HCT116 (cell line): ENCODE results near the gene SPATA33. TPM values are rescaled to one million over a fixed set of nuclear protein-coding genes. Genes with fewer than 3 reads are reported as not detected.

Source experiments
- ATAC-seq: fragments of 200-7000 bp; cut with Tn5 transposase; 2 replicates; pipeline ENCODE4 v1.9.1; 2020; ENCODE audit warnings: mild to moderate bottlenecking, moderate library complexity
- BruUV-seq: library from RNA; stranded (reverse); fragments of 400-500 nt; replicated peaks from 2 replicates; lab custom pipeline; 2021; lab: Mats Ljungman, UMichigan
- CTCF ChIA-PET: fragments of 300-600 bp; sonication (Branson Sonifier 250); formaldehyde crosslinking; loops from one replicate; lab custom pipeline; 2021; ENCODE audit warnings: antibody characterized with exemption; lab: Charles Lee
- POLR2A ChIA-PET: fragments of 300-600, 350-600 bp; sonication (Branson Sonifier 250); formaldehyde crosslinking; loops from one replicate; lab custom pipeline; 2021; ENCODE audit warnings: antibody characterized with exemption; lab: Charles Lee
- RAD21 ChIA-PET, 2 experiments: fragments of 300-600 bp; sonication (Branson Sonifier 250); formaldehyde crosslinking; loops; one replicate each; lab custom pipeline; 2023; ENCODE audit warnings: low total read pairs in 2 of 2; ENCODE audit not compliant: uncharacterized antibody in 2 of 2, unreplicated experiment in 2 of 2, low non-redundant PET in 1 of 2; lab: Charles Lee
- DNase-seq: peaks from one replicate; pipeline ENCODE4 v3.0.0-alpha.2; 2010; ENCODE audit warnings: low read depth, low spot score
- H2AFZ ChIP-seq: fragments of 200-600 bp; shearing (Covaris generic), sonication (generic); 2 replicates; pipeline ENCODE4 v1.6.1; 2017; ENCODE audit warnings: low read depth, mixed run types, mixed read lengths, antibody characterized with exemption, low read length; ENCODE audit not compliant: poor library complexity, severe bottlenecking
- H3K27ac ChIP-seq: 2 replicates; pipeline ENCODE4 v1.5.1; 2012; ENCODE audit warnings: low read depth, low read length
- H3K27me3 ChIP-seq: fragments of 200-600 bp; sonication (generic); 2 replicates; pipeline ENCODE4 v1.6.1; 2016; ENCODE audit warnings: mixed run types, low read length, mixed read lengths; ENCODE audit not compliant: insufficient read depth
- H3K36me3 ChIP-seq, 2 experiments: fragments of 200-500 bp in 1 of 2; fragments of 200-600 bp in 1 of 2; sonication (Bioruptor generic) in 1 of 2; sonication (generic) in 1 of 2; 2 replicates each; pipeline versions ENCODE4 v1.5.1 to v1.6.1; 2014 to 2016; ENCODE audit warnings: low read length in 2 of 2, inconsistent platforms in 1 of 2, mixed read lengths in 1 of 2, mixed run types in 1 of 2; ENCODE audit not compliant: insufficient read depth in 2 of 2, control insufficient read depth in 1 of 2
- H3K4me1 ChIP-seq, 2 experiments: fragments of 200-600 bp in 1 of 2; sonication (generic) in 1 of 2; 2 replicates each; pipeline versions ENCODE4 v1.5.1 to v1.6.1; 2012 to 2017; ENCODE audit warnings: low read length in 2 of 2, inconsistent platforms in 1 of 2, mild to moderate bottlenecking in 1 of 2, mixed read lengths in 1 of 2, mixed run types in 1 of 2, moderate library complexity in 1 of 2; ENCODE audit not compliant: insufficient read depth in 2 of 2, control insufficient read depth in 1 of 2
- H3K4me2 ChIP-seq: fragments of 200-600 bp; sonication (generic); 2 replicates; pipeline ENCODE4 v1.6.1; 2017; ENCODE audit warnings: mixed run types, low read length, mixed read lengths
- H3K4me3 ChIP-seq, 2 experiments: fragments of 200-600 bp in 1 of 2; sonication (generic) in 1 of 2; replicated peaks in 1 of 2; 2 replicates each; pipeline ENCODE4 v1.5.1; 2011 to 2016; ENCODE audit warnings: low read length in 2 of 2, control low read depth in 1 of 2, low read depth in 1 of 2, mild to moderate bottlenecking in 1 of 2, mixed read lengths in 1 of 2, mixed run types in 1 of 2
- H3K79me2 ChIP-seq: fragments of 200-600 bp; sonication (generic); 2 replicates; pipeline ENCODE4 v1.6.1; 2017; ENCODE audit warnings: mild to moderate bottlenecking, mixed run types, low read length, moderate library complexity, mixed read lengths; ENCODE audit not compliant: insufficient read depth
- H3K9ac ChIP-seq: fragments of 200-600 bp; sonication (generic); 2 replicates; pipeline ENCODE4 v1.6.1; 2016; ENCODE audit warnings: low read length, mixed read lengths
- H3K9me2 ChIP-seq: fragments of 200-600 bp; sonication (generic), shearing (Covaris generic); 2 replicates; pipeline ENCODE4 v1.6.1; 2017; ENCODE audit warnings: mixed run types, mild to moderate bottlenecking, moderate library complexity; ENCODE audit not compliant: insufficient read depth
- H3K9me3 ChIP-seq, 2 experiments: fragments of 200-500 bp in 1 of 2; fragments of 200-600 bp in 1 of 2; sonication (Bioruptor generic) in 1 of 2; sonication (generic) in 1 of 2; 2 replicates each; pipeline ENCODE4 v1.6.1; 2014 to 2017; ENCODE audit warnings: low read length in 2 of 2, mixed read lengths in 2 of 2, inconsistent platforms in 1 of 2, low read depth in 1 of 2, mild to moderate bottlenecking in 1 of 2, mixed run types in 1 of 2, moderate library complexity in 1 of 2; ENCODE audit not compliant: control insufficient read depth in 1 of 2, insufficient read depth in 1 of 2
- H4K20me1 ChIP-seq: fragments of 200-600 bp; sonication (generic), shearing (Covaris generic); 2 replicates; pipeline ENCODE4 v1.6.1; 2017; ENCODE audit warnings: mixed run types, mild to moderate bottlenecking, moderate library complexity; ENCODE audit not compliant: insufficient read depth
- CBX3 ChIP-seq: IDR thresholded peaks from 2 replicates; pipeline ENCODE4 v1.6.1; 2012; ENCODE audit warnings: low read depth
- CEBPB ChIP-seq: IDR thresholded peaks from 2 replicates; pipeline ENCODE4 v1.6.1; 2012; ENCODE audit warnings: low read depth
- ELF1 ChIP-seq: IDR thresholded peaks from 2 replicates; pipeline ENCODE4 v1.6.1; 2012; ENCODE audit warnings: low read depth, borderline replicate concordance
- EZH2 ChIP-seq: fragments of 200-600 bp; sonication (generic); IDR thresholded peaks from 2 replicates; pipeline ENCODE4 v1.6.1; 2017; ENCODE audit warnings: antibody characterized with exemption, mixed run types
- EZH2phosphoT487 ChIP-seq: fragments of 200-600 bp; IDR thresholded peaks from 2 replicates; pipeline ENCODE4 v1.6.1; 2018; ENCODE audit warnings: antibody characterized with exemption, borderline replicate concordance
- JUND ChIP-seq: IDR thresholded peaks from 2 replicates; pipeline ENCODE4 v1.6.1; 2012
- POLR2A ChIP-seq: IDR thresholded peaks from 2 replicates; pipeline ENCODE4 v1.7.0; 2011; ENCODE audit warnings: borderline replicate concordance; ENCODE audit not compliant: insufficient read depth, insufficient read length; ENCODE audit errors: extremely low read depth
- POLR2AphosphoS5 ChIP-seq: IDR thresholded peaks from 2 replicates; pipeline ENCODE4 v1.6.1; 2011; ENCODE audit warnings: mild to moderate bottlenecking, low read depth, low read length, moderate library complexity
- SIN3A ChIP-seq: IDR thresholded peaks from 2 replicates; pipeline ENCODE4 v1.6.1; 2012; ENCODE audit warnings: low read depth
- SP1 ChIP-seq: IDR thresholded peaks from 2 replicates; pipeline ENCODE4 v1.6.1; 2012; ENCODE audit warnings: low read depth
- SRF ChIP-seq: IDR thresholded peaks from 2 replicates; pipeline ENCODE4 v1.6.1; 2012; ENCODE audit warnings: low read depth
- TCF7L2 ChIP-seq: IDR thresholded peaks from 2 replicates; pipeline ENCODE4 v1.7.0; 2011; ENCODE audit warnings: borderline replicate concordance, inconsistent platforms; ENCODE audit not compliant: insufficient read depth, insufficient read length; ENCODE audit errors: extremely low read depth
- YY1 ChIP-seq: IDR thresholded peaks from 2 replicates; pipeline ENCODE4 v1.6.1; 2011; ENCODE audit warnings: low read length, low read depth, moderate library complexity, mild to moderate bottlenecking; ENCODE audit not compliant: insufficient replicate concordance; ENCODE audit errors: extremely low read depth
- ZFX ChIP-seq: fragments of 450-650 bp; IDR thresholded peaks from 2 replicates; pipeline ENCODE4 v1.6.1; 2017
- intact Hi-C: fragments of 100-400 bp; cut with micrococcal nuclease; formaldehyde crosslinking; loops from 2 replicates; pipeline ENCODE4 v1.10.0; 2022
- total RNA-seq: library from RNA; stranded (reverse); gene quantifications from one replicate; pipeline ENCODE4 v1.2.1, GENCODE V29; 2021; ENCODE audit not compliant: unreplicated experiment
- TF ChIP-seq, protein P1 (sequence below): IDR thresholded peaks from 2 replicates; pipeline ENCODE4 v1.6.1; 2012; ENCODE audit warnings: low read depth
- TF ChIP-seq, protein P2 (sequence below): IDR thresholded peaks from 2 replicates; pipeline ENCODE4 v1.6.1; 2012
- TF ChIP-seq, protein P3 (sequence below): IDR thresholded peaks from 2 replicates; pipeline ENCODE4 v1.6.1; 2011; ENCODE audit warnings: mild to moderate bottlenecking, low read length, moderate library complexity; ENCODE audit not compliant: insufficient replicate concordance; ENCODE audit errors: extremely low read depth

Gene SPATA33
- total RNA-seq, 1 experiment from 2014 or later = 24.9 TPM

DNA sequence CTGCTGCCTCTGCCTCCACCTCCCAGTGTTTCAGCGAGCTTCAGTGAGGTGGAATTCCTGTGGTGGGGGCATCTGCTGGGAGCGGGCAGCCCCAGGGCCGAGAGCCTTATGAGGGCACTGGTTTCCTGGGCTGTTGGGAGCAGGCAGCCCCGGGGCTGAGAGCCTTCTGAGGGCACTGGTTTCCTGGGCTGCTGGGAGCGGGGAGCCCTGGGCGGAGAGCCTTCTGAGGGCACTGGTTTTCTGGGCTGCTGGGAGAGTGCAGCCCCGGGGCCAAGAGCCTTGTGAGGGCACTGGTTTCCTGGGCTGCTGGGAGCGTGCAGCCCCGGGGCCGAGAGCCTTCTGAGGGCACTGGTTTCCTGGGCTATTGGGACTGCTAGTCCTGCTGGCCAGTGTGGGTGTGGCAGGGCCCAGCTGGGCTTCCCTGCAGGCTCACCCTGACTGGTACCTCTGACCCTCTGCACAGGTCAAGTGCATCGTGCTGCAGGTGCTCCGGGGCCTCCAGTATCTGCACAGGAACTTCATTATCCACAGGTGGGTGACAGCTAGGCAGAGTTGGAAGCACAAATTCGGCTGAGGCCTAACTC, 34.4 kb downstream of the SPATA33 start:
- Histone ChIP-seq H3K9me3 (no peaks in the 10 kb centered on the region), H3K4me1 (peaks cover 7 to 9% of the 10 kb centered on the region in 2 experiments), H3K9me2 (no peaks in the 10 kb centered on the region), H3K9ac (no peak overlapping the region), H3K27ac (peak overlapping the region; percentile 7; the same call in 1 of the 2 replicates), H4K20me1 (no peaks in the 10 kb centered on the region), H3K79me2 (peaks cover 27% of the 10 kb centered on the region), H3K27me3 (no peaks in the 10 kb centered on the region), H3K4me2 (no peak overlapping the region), H2AFZ (no peak overlapping the region), H3K36me3 (peaks cover 27 to 57% of the 10 kb centered on the region in 2 experiments; a peak in 3 of 4 replicates), H3K4me3 (no peak overlapping the region)
- no TSS peak for BruUV-seq
- RAD21 ChIA-PET = no interaction called here
- intact Hi-C loops = no loop called here
- DNase-seq (no peak), ATAC-seq (no peak)
- CTCF ChIA-PET = no interaction called here
- POLR2A ChIA-PET = no interaction called here
- TF ChIP-seq SP1 = no peak
- no peak for TF ChIP-seq TCF7L2
- TF ChIP-seq, protein P1, sequence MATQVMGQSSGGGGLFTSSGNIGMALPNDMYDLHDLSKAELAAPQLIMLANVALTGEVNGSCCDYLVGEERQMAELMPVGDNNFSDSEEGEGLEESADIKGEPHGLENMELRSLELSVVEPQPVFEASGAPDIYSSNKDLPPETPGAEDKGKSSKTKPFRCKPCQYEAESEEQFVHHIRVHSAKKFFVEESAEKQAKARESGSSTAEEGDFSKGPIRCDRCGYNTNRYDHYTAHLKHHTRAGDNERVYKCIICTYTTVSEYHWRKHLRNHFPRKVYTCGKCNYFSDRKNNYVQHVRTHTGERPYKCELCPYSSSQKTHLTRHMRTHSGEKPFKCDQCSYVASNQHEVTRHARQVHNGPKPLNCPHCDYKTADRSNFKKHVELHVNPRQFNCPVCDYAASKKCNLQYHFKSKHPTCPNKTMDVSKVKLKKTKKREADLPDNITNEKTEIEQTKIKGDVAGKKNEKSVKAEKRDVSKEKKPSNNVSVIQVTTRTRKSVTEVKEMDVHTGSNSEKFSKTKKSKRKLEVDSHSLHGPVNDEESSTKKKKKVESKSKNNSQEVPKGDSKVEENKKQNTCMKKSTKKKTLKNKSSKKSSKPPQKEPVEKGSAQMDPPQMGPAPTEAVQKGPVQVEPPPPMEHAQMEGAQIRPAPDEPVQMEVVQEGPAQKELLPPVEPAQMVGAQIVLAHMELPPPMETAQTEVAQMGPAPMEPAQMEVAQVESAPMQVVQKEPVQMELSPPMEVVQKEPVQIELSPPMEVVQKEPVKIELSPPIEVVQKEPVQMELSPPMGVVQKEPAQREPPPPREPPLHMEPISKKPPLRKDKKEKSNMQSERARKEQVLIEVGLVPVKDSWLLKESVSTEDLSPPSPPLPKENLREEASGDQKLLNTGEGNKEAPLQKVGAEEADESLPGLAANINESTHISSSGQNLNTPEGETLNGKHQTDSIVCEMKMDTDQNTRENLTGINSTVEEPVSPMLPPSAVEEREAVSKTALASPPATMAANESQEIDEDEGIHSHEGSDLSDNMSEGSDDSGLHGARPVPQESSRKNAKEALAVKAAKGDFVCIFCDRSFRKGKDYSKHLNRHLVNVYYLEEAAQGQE = no peak
- no peak for TF ChIP-seq SIN3A
- no peak for TF ChIP-seq YY1
- no peak for TF ChIP-seq EZH2phosphoT487
- no peak for TF ChIP-seq JUND
- no peak for TF ChIP-seq ZFX
- TF ChIP-seq CEBPB = no peak
- no peak for TF ChIP-seq POLR2A
- TF ChIP-seq, protein P2, sequence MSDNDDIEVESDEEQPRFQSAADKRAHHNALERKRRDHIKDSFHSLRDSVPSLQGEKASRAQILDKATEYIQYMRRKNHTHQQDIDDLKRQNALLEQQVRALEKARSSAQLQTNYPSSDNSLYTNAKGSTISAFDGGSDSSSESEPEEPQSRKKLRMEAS = no peak
- TF ChIP-seq SRF = no peak
- no peak for TF ChIP-seq CBX3
- TF ChIP-seq, protein P3, sequence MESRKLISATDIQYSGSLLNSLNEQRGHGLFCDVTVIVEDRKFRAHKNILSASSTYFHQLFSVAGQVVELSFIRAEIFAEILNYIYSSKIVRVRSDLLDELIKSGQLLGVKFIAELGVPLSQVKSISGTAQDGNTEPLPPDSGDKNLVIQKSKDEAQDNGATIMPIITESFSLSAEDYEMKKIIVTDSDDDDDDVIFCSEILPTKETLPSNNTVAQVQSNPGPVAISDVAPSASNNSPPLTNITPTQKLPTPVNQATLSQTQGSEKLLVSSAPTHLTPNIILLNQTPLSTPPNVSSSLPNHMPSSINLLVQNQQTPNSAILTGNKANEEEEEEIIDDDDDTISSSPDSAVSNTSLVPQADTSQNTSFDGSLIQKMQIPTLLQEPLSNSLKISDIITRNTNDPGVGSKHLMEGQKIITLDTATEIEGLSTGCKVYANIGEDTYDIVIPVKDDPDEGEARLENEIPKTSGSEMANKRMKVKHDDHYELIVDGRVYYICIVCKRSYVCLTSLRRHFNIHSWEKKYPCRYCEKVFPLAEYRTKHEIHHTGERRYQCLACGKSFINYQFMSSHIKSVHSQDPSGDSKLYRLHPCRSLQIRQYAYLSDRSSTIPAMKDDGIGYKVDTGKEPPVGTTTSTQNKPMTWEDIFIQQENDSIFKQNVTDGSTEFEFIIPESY = no peak
- TF ChIP-seq POLR2AphosphoS5 = no peak
- no peak for TF ChIP-seq EZH2
- TF ChIP-seq ELF1 = no peak
